ELR (cell line): Measurements from ENCODE around the gene GRAMD1C.

ENCODE experiments used
- DNase-seq: peaks from one replicate; pipeline ENCODE4 v3.0.0-alpha.2; 2015; ENCODE audit warnings: low read depth

Gene GRAMD1C

GRCh38 chr3:113952921-113953320 is 114.3 kb downstream of the GRAMD1C start:
- no peak for DNase-seq

GRCh38 chr3:113953677-113954076 is 115.1 kb downstream of the GRAMD1C start:
- DNase-seq: no peak

- DNase-seq: no peak
These were observed 115.6 kb downstream of the GRAMD1C start for GRCh38 chr3:113954091-113954685.

GRCh38 chr3:113963879-113964278 is 125.3 kb downstream of the GRAMD1C start:
- DNase-seq: no peak

- DNase-seq: no peak
These were observed 127.6 kb downstream of the GRAMD1C start for GRCh38 chr3:113966172-113966571.

GRCh38 chr3:113968986-113969385 is 130.4 kb downstream of the GRAMD1C start:
- DNase-seq: no peak

GRCh38 chr3:113977822-113978221 is 139.2 kb downstream of the GRAMD1C start:
- DNase-seq: no peak

- no peak for DNase-seq
These were observed 141.3 kb downstream of the GRAMD1C start for GRCh38 chr3:113979916-113980315.

- no peak for DNase-seq
These were observed 143.2 kb downstream of the GRAMD1C start for GRCh38 chr3:113981803-113982202.

- no peak for DNase-seq
These were observed 145.0 kb downstream of the GRAMD1C start for GRCh38 chr3:113983544-113983943.

- no peak for DNase-seq
These were observed 147.0 kb downstream of the GRAMD1C start for GRCh38 chr3:113985541-113985940.
